Measurements from ENCODE around the gene DSCAM. TPM values are rescaled to one million over a fixed set of nuclear protein-coding genes. Genes with fewer than 3 reads are reported as not detected.

The DSCAM gene
- total RNA-seq, 6 experiments from 2014 or later: 1.0 to 1.3 (median 1.1) TPM

GRCh38 chr21:40018871-40019475 is 828.0 kb downstream of the DSCAM start:
- DNase-seq: no peak
- no peak for TF ChIP-seq CTCF (IDR thresholded peaks at IDR 0.05)
- Mint-ChIP-seq H3K4me3 (no peak overlapping the region), H3K27ac (no peak overlapping the region), H3K36me3 (ENCODE audit: low read depth) (peaks cover 14% of the 10 kb centered on the region), H3K9me3 (peaks cover 49% of the 10 kb centered on the region), H3K27me3 (ENCODE audit: insufficient read depth) (no peaks in the 10 kb centered on the region; the same call in none of the 2 replicates), H3K4me1 (ENCODE audit: low read depth) (no peaks in the 10 kb centered on the region)

- H3K36me3 Mint-ChIP-seq (ENCODE audit: low read depth): peaks cover 14% of the 10 kb centered on the region
- H3K4me1 Mint-ChIP-seq (ENCODE audit: low read depth): no peaks in the 10 kb centered on the region
- DNase-seq: no peak
- no peaks in the 10 kb centered on the region; the same call in none of the 2 replicates for H3K27me3 Mint-ChIP-seq (ENCODE audit: insufficient read depth)
- no peak for TF ChIP-seq CTCF (IDR thresholded peaks at IDR 0.05)
- no peak overlapping the region for H3K27ac Mint-ChIP-seq
- peaks cover 59% of the 10 kb centered on the region for H3K9me3 Mint-ChIP-seq
- H3K4me3 Mint-ChIP-seq: no peak overlapping the region
Measured at GRCh38 chr21:40016667-40017066, 830.3 kb downstream of the DSCAM start.

GRCh38 chr21:40016234-40016633 is 830.7 kb downstream of the DSCAM start:
- Mint-ChIP-seq H3K4me3 (no peak overlapping the region), H3K27me3 (ENCODE audit: insufficient read depth) (no peaks in the 10 kb centered on the region; the same call in none of the 2 replicates), H3K27ac (no peak overlapping the region), H3K36me3 (ENCODE audit: low read depth) (peaks cover 14% of the 10 kb centered on the region), H3K9me3 (peaks cover 59% of the 10 kb centered on the region), H3K4me1 (ENCODE audit: low read depth) (no peaks in the 10 kb centered on the region)
- no peak for TF ChIP-seq CTCF (IDR thresholded peaks at IDR 0.05)
- no peak for DNase-seq

- Mint-ChIP-seq H3K27ac (no peak overlapping the region), H3K9me3 (peaks cover 55% of the 10 kb centered on the region), H3K36me3 (ENCODE audit: low read depth) (peaks cover 14% of the 10 kb centered on the region), H3K4me3 (no peak overlapping the region), H3K27me3 (ENCODE audit: insufficient read depth) (no peaks in the 10 kb centered on the region; the same call in none of the 2 replicates), H3K4me1 (ENCODE audit: low read depth) (no peaks in the 10 kb centered on the region)
- DNase-seq: no peak
- TF ChIP-seq CTCF (IDR thresholded peaks at IDR 0.05): no peak
Measured at GRCh38 chr21:40015818-40016217, 831.1 kb downstream of the DSCAM start.

GRCh38 chr21:40014394-40014793 is 832.6 kb downstream of the DSCAM start:
- Mint-ChIP-seq H3K36me3 (ENCODE audit: low read depth) (peaks cover 9% of the 10 kb centered on the region; the same call in 1 of the 2 replicates), H3K9me3 (peaks cover 50% of the 10 kb centered on the region), H3K27me3 (ENCODE audit: insufficient read depth) (no peaks in the 10 kb centered on the region; the same call in none of the 2 replicates), H3K27ac (no peak overlapping the region), H3K4me3 (no peak overlapping the region), H3K4me1 (ENCODE audit: low read depth) (no peaks in the 10 kb centered on the region)
- no peak for DNase-seq
- TF ChIP-seq CTCF (IDR thresholded peaks at IDR 0.05): no peak

Measured in HFFc6 (cell line).